Left lung (tissue), 10 donors: ENCODE measurements around the gene RPUSD3. TPM values are rescaled to one million over a fixed set of nuclear protein-coding genes. Genes with fewer than 3 reads are reported as not detected.
A peak's percentile ranks its signal among the peaks of the same experiment; 100 is the strongest.

Source experiments
- ATAC-seq: fragments of 200-7000 bp; cut with Tn5 transposase; one replicate; pipeline ENCODE4 v1.9.1; 2020; ENCODE audit warnings: moderate library complexity
- DNase-seq, 4 donors: peaks; one replicate each; pipeline ENCODE4 v3.0.0-alpha.2; 2013 to 2020
- H3K27ac ChIP-seq, 2 donors: fragments of 200-600 bp; sonication (generic) in 1 of 2; one replicate each; pipeline versions ENCODE4 v1.5.0 to v1.8.0; 2020 to 2021
- H3K27me3 ChIP-seq, 2 donors: fragments of 200-600 bp; sonication (generic) in 1 of 2; one replicate each; pipeline versions ENCODE4 v1.5.0 to v1.8.0; 2020 to 2021
- H3K36me3 ChIP-seq, 2 donors: fragments of 200-600 bp; sonication (generic) in 1 of 2; one replicate each; pipeline versions ENCODE4 v1.5.0 to v1.8.0; 2020 to 2021
- H3K4me1 ChIP-seq, 2 donors: fragments of 200-600 bp; one replicate each; pipeline ENCODE4 v1.8.0; 2021
- H3K4me3 ChIP-seq, 2 donors: fragments of 200-600 bp; sonication (generic) in 1 of 2; one replicate each; pipeline versions ENCODE4 v1.5.0 to v1.8.0; 2020 to 2021; ENCODE audit warnings: mild to moderate bottlenecking in 1 of 2
- H3K9me3 ChIP-seq, 2 donors: fragments of 200-600 bp; sonication (generic) in 1 of 2; one replicate each; pipeline versions ENCODE4 v1.5.0 to v1.8.0; 2020 to 2021
- CTCF ChIP-seq, 2 donors: fragments of 200-600 bp; sonication (generic) in 1 of 2; IDR thresholded peaks; one replicate each; pipeline versions ENCODE4 v1.5.0 to v1.8.0; 2021; ENCODE audit warnings: antibody characterized with exemption in 2 of 2
- intact Hi-C, 2 donors: fragments of 100-400 bp; cut with DNase I; formaldehyde crosslinking; loops; one replicate each; pipeline versions ENCODE4 v1.11.2 to v1.14.2; 2022
- polyA plus RNA-seq, 6 donors: library from polyadenylated mRNA; unstranded; fragments of 120-200 nt; gene quantifications; one replicate each; pipeline ENCODE4 v1.2.1, GENCODE V29; 2013; ENCODE audit not compliant: insufficient read length in 6 of 6
- total RNA-seq, 2 donors: library from RNA; stranded (reverse); fragmentation: NEBNext Ultra II Directional; extraction: Animal tissue kit (Norgen Biotek cat#: 25700); gene quantifications; one replicate each; pipeline ENCODE4 v1.2.1, GENCODE V29; 2021
- donor health status: DM: no; HTN: yes; CAD: no.
- donor health status: DM: no; HTN: no; CAD: no.

The RPUSD3 gene
- total and polyA plus RNA-seq, 8 donors, result 29.6 to 43.1 (median 36.2) TPM

- H3K4me1 ChIP-seq, result peaks cover 17 to 51% of the 10 kb centered on the region in 2 donors
- no peaks in the 10 kb centered on the region for H3K9me3 ChIP-seq
- peak; percentile 96 for ATAC-seq
- intact Hi-C loops, result no loop called here
- no peak for TF ChIP-seq CTCF (IDR thresholded peaks at IDR 0.05)
- H3K27ac ChIP-seq, result peak within 1 kb of the TSS; percentile 89 to 98
- H3K4me3 ChIP-seq, result peak within 1 kb of the TSS; percentile 85 to 99
- H3K36me3 ChIP-seq, result peaks cover 0 to 60% of the 10 kb centered on the region in 2 donors
- no peaks in the 10 kb centered on the region for H3K27me3 ChIP-seq
- DNase-seq, result peak; percentile 95 to 98 (median 96)
These were observed 51.2 kb downstream of the RPUSD3 start, which contains the start of the genes ARPC4 and TADA3 for GRCh38 chr3:9792405-9793160. Gene ARPC4 (plus strand): TSS chr3:9793082. CDS start chr3:9793122, 40 bp downstream. Gene TADA3 (minus strand): TSS chr3:9792473. CDS start chr3:9791466, 1,007 bp downstream.

GRCh38 chr3:9791790-9792404 is 51.9 kb downstream of the RPUSD3 start:
- Histone ChIP-seq H3K36me3 (peaks cover 0 to 62% of the 10 kb centered on the region in 2 donors), H3K4me1 (peaks cover 17 to 51% of the 10 kb centered on the region in 2 donors), H3K27ac (peak overlapping the region; percentile 89 to 98), H3K9me3 (no peaks in the 10 kb centered on the region), H3K27me3 (no peaks in the 10 kb centered on the region), H3K4me3 (peak overlapping the region; percentile 85 to 99)
- ATAC-seq (no peak), DNase-seq (no peak)
- intact Hi-C loops, result no loop called here
- no peak for TF ChIP-seq CTCF (IDR thresholded peaks at IDR 0.05)

GRCh38 chr3:9791127-9791526 is 52.7 kb downstream of the RPUSD3 start:
- Histone ChIP-seq H3K27ac (peak overlapping the region in 1 of 2 donors; percentile 98), H3K9me3 (no peaks in the 10 kb centered on the region), H3K27me3 (no peaks in the 10 kb centered on the region), H3K36me3 (peaks cover 0 to 62% of the 10 kb centered on the region in 2 donors), H3K4me3 (peak overlapping the region in 1 of 2 donors; percentile 99), H3K4me1 (peaks cover 17 to 46% of the 10 kb centered on the region in 2 donors)
- intact Hi-C loops, result no loop called here
- ATAC-seq, result no peak
- DNase-seq, result no peak
- TF ChIP-seq CTCF (IDR thresholded peaks at IDR 0.05), result no peak

Other genes starting within 250 kb of the RPUSD3 start
- gene MTMR14, start 194.5 kb downstream of the RPUSD3 start, total RNA-seq, result 10 to 100 TPM; 35.0 to 49.6 TPM
- 10 to 100 TPM; 29.8 to 34.7 (median 32.9) TPM for gene MTMR14, start 194.5 kb downstream of the RPUSD3 start, polyA plus RNA-seq
- under 1 TPM in 1 of 2 donors, not detected in 1; 0.21 TPM for gene CPNE9, start 140.2 kb downstream of the RPUSD3 start, total RNA-seq
- gene CPNE9, start 140.2 kb downstream of the RPUSD3 start, polyA plus RNA-seq, result under 1 TPM in 5 of 6 donors, not detected in 1; 0.15 to 0.40 (median 0.27) TPM
- 10 to 100 TPM; 15.2 to 22.3 TPM for gene BRPF1, start 112.3 kb downstream of the RPUSD3 start, total RNA-seq
- 10 to 100 TPM; 17.7 to 24.1 (median 21.9) TPM for gene BRPF1, start 112.3 kb downstream of the RPUSD3 start, polyA plus RNA-seq
- 10 to 100 TPM; 19.9 to 29.4 TPM for gene OGG1, start 94.1 kb downstream of the RPUSD3 start, total RNA-seq
- 10 to 100 TPM; 66.1 to 73.1 (median 69.5) TPM for gene OGG1, start 94.1 kb downstream of the RPUSD3 start, polyA plus RNA-seq
- gene CAMK1, start 74.1 kb downstream of the RPUSD3 start, total RNA-seq, result 10 to 100 TPM; 29.1 to 37.5 TPM
- gene CAMK1, start 74.1 kb downstream of the RPUSD3 start, polyA plus RNA-seq, result 10 to 100 TPM; 18.4 to 25.8 (median 22.0) TPM
- 10 to 100 TPM; 50.0 to 59.2 TPM for gene TADA3, start 51.5 kb downstream of the RPUSD3 start, total RNA-seq
- 10 to 100 TPM; 65.7 to 91.7 (median 79.8) TPM for gene TADA3, start 51.5 kb downstream of the RPUSD3 start, polyA plus RNA-seq
- gene ARPC4, start 50.9 kb downstream of the RPUSD3 start, total RNA-seq, result 100 to 1,000 TPM; 148 to 193 TPM
- 100 to 1,000 TPM in 5 of 6 donors, 10 to 100 TPM in 1; 87.7 to 112 (median 108) TPM for gene ARPC4, start 50.9 kb downstream of the RPUSD3 start, polyA plus RNA-seq
- 10 to 100 TPM; 30.5 to 33.9 TPM for gene TTLL3, start 33.7 kb downstream of the RPUSD3 start, total RNA-seq
- 100 to 1,000 TPM in 2 of 6 donors, 10 to 100 TPM in 4; 71.1 to 103 (median 94.4) TPM for gene TTLL3, start 33.7 kb downstream of the RPUSD3 start, polyA plus RNA-seq
- gene CIDEC, start 36.2 kb upstream of the RPUSD3 start, total RNA-seq, result not detected
- under 1 TPM in 4 of 6 donors, not detected in 2; 0.18 to 0.68 (median 0.27) TPM for gene CIDEC, start 36.2 kb upstream of the RPUSD3 start, polyA plus RNA-seq
- gene JAGN1, start 46.6 kb upstream of the RPUSD3 start, total RNA-seq, result 10 to 100 TPM; 25.1 to 31.8 TPM
- gene JAGN1, start 46.6 kb upstream of the RPUSD3 start, polyA plus RNA-seq, result 10 to 100 TPM; 33.0 to 38.5 (median 36.0) TPM
- gene IL17RE, start 58.8 kb upstream of the RPUSD3 start, total RNA-seq, result 10 to 100 TPM; 14.4 to 22.5 TPM
- gene IL17RE, start 58.8 kb upstream of the RPUSD3 start, polyA plus RNA-seq, result 100 to 1,000 TPM in 2 of 6 donors, 10 to 100 TPM in 4; 76.3 to 108 (median 83.1) TPM
- 10 to 100 TPM; 20.4 to 26.2 TPM for gene IL17RC, start 73.1 kb upstream of the RPUSD3 start, total RNA-seq
- gene IL17RC, start 73.1 kb upstream of the RPUSD3 start, polyA plus RNA-seq, result 10 to 100 TPM; 42.3 to 54.4 (median 51.2) TPM
- 10 to 100 TPM; 29.9 to 56.8 TPM for gene CRELD1, start 89.8 kb upstream of the RPUSD3 start, total RNA-seq
- gene CRELD1, start 89.8 kb upstream of the RPUSD3 start, polyA plus RNA-seq, result 10 to 100 TPM; 40.4 to 81.2 (median 68.8) TPM
- 1 to 10 TPM; 1.8 to 2.5 TPM for gene PRRT3, start 108.4 kb upstream of the RPUSD3 start, total RNA-seq
- gene PRRT3, start 108.4 kb upstream of the RPUSD3 start, polyA plus RNA-seq, result 1 to 10 TPM; 3.2 to 4.6 (median 4.3) TPM
- 10 to 100 TPM; 84.0 to 85.2 TPM for gene EMC3, start 142.8 kb upstream of the RPUSD3 start, total RNA-seq
- 10 to 100 TPM; 50.8 to 75.2 (median 65.7) TPM for gene EMC3, start 142.8 kb upstream of the RPUSD3 start, polyA plus RNA-seq
- gene FANCD2, start 182.4 kb upstream of the RPUSD3 start, total RNA-seq, result 1 to 10 TPM; 8.6 to 9.0 TPM
- gene FANCD2, start 182.4 kb upstream of the RPUSD3 start, polyA plus RNA-seq, result 10 to 100 TPM; 15.8 to 28.4 (median 21.7) TPM